ENCODE measurements around the gene CEACAM20. TPM values are rescaled to one million over a fixed set of nuclear protein-coding genes. Genes with fewer than 3 reads are reported as not detected.

CEACAM20 gene
- total RNA-seq, 1 experiment from 2014 or later: not detected

DNA sequence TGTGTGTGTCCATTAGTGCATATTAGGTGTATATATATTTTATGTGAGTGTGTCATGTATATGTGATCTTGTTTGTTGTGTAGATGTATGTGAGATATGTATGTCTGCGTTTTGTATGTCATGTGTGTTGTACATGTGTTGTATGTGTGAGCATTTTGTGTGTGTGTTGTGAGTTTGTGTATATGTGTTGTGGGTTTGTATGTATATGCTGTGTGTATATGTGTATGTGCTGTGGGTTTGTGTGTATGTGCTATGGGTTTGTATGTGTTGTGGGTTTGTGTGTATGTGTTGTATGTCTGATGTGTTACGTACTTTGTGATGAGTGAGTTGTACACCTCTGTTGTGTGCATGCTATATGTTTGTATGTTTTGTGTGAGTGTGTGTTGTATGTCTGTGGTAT is 8.1 kb downstream of the CEACAM20 start:
- H3K4me1 Mint-ChIP-seq (ENCODE audit: insufficient read depth, unreplicated experiment): no peaks in the 10 kb centered on the region
- no TSS peak for BruUV-seq (replicated peaks)
- POLR2A ChIA-PET: no interaction called here
- TF ChIP-seq, protein P1, sequence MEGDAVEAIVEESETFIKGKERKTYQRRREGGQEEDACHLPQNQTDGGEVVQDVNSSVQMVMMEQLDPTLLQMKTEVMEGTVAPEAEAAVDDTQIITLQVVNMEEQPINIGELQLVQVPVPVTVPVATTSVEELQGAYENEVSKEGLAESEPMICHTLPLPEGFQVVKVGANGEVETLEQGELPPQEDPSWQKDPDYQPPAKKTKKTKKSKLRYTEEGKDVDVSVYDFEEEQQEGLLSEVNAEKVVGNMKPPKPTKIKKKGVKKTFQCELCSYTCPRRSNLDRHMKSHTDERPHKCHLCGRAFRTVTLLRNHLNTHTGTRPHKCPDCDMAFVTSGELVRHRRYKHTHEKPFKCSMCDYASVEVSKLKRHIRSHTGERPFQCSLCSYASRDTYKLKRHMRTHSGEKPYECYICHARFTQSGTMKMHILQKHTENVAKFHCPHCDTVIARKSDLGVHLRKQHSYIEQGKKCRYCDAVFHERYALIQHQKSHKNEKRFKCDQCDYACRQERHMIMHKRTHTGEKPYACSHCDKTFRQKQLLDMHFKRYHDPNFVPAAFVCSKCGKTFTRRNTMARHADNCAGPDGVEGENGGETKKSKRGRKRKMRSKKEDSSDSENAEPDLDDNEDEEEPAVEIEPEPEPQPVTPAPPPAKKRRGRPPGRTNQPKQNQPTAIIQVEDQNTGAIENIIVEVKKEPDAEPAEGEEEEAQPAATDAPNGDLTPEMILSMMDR (IDR thresholded peaks at IDR 0.05; ENCODE audit: unreplicated experiment): no peak
- H3K36me3 Mint-ChIP-seq (ENCODE audit: insufficient read depth, unreplicated experiment): no peaks in the 10 kb centered on the region
- CTCF ChIA-PET: no interaction called here
- H3K9me3 Mint-ChIP-seq (ENCODE audit: unreplicated experiment): no peaks in the 10 kb centered on the region
- DNase-seq (ENCODE audit: unreplicated experiment): no peak
- peaks cover 11% of the 10 kb centered on the region for H3K27me3 Mint-ChIP-seq (ENCODE audit: insufficient read depth, unreplicated experiment)
- H3K27ac Mint-ChIP-seq (ENCODE audit: low read depth, unreplicated experiment): no peak overlapping the region
- H3K4me3 Mint-ChIP-seq (ENCODE audit: unreplicated experiment): no peak overlapping the region
- intact Hi-C loops (cut with micrococcal nuclease): no loop called here

- no peak overlapping the region for H3K27ac Mint-ChIP-seq (ENCODE audit: low read depth, unreplicated experiment)
- no TSS peak for BruUV-seq (replicated peaks)
- H3K36me3 Mint-ChIP-seq (ENCODE audit: insufficient read depth, unreplicated experiment): no peaks in the 10 kb centered on the region
- H3K4me1 Mint-ChIP-seq (ENCODE audit: insufficient read depth, unreplicated experiment): no peaks in the 10 kb centered on the region
- ChIA-PET POLR2A (no interaction called here), CTCF (interaction anchor here (0.5 to 1.6 kb wide), 4 partner anchors 12 to 865 kb away, joined by 3 to 5 read pairs (median 4); no protein-coding TSS in a partner anchor)
- H3K27me3 Mint-ChIP-seq (ENCODE audit: insufficient read depth, unreplicated experiment): no peaks in the 10 kb centered on the region
- no peak for DNase-seq (ENCODE audit: unreplicated experiment)
- intact Hi-C loops (cut with micrococcal nuclease): no loop called here
- H3K9me3 Mint-ChIP-seq (ENCODE audit: unreplicated experiment): no peaks in the 10 kb centered on the region
- H3K4me3 Mint-ChIP-seq (ENCODE audit: unreplicated experiment): no peak overlapping the region
- TF ChIP-seq, protein P1 (IDR thresholded peaks at IDR 0.05; ENCODE audit: unreplicated experiment): no peak
Observed at GRCh38 chr19:44517146-44517545, 12.3 kb downstream of the CEACAM20 start.

DNA sequence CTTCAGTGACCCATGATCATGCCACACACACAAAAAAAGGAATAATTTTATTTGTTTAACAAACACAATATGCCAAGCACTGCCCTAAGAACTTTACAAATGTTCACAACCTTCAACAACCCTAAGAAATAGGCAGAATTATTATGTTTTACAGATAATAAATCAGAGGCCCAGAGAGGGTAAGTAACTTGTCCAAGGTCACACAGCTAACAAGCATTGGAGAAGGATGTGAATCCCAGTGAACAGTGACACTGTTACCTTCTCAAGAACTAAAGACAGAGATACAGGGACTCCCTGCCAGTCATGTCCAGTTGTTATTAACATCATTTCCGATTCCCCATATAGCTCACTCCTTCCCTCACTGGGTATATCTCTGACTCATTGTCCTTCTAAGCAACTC is 13.6 kb downstream of the CEACAM20 start:
- Mint-ChIP-seq H3K9me3 (ENCODE audit: unreplicated experiment) (no peaks in the 10 kb centered on the region), H3K27me3 (ENCODE audit: insufficient read depth, unreplicated experiment) (peaks cover 10% of the 10 kb centered on the region), H3K4me1 (ENCODE audit: insufficient read depth, unreplicated experiment) (no peaks in the 10 kb centered on the region), H3K4me3 (ENCODE audit: unreplicated experiment) (no peak overlapping the region), H3K27ac (ENCODE audit: low read depth, unreplicated experiment) (no peak overlapping the region), H3K36me3 (ENCODE audit: insufficient read depth, unreplicated experiment) (no peaks in the 10 kb centered on the region)
- intact Hi-C loops (cut with micrococcal nuclease): no loop called here
- ChIA-PET CTCF (interaction anchor here (0.7 to 1.6 kb wide), 2 partner anchors 11 to 14 kb away, joined by 3 to 5 read pairs; no protein-coding TSS in a partner anchor), POLR2A (no interaction called here)
- TF ChIP-seq, protein P1 (IDR thresholded peaks at IDR 0.05; ENCODE audit: unreplicated experiment): no peak
- no peak for DNase-seq (ENCODE audit: unreplicated experiment)
- BruUV-seq (replicated peaks): no TSS peak

GRCh38 chr19:44515031-44515430 is 14.4 kb downstream of the CEACAM20 start:
- Mint-ChIP-seq H3K4me1 (ENCODE audit: insufficient read depth, unreplicated experiment) (no peaks in the 10 kb centered on the region), H3K36me3 (ENCODE audit: insufficient read depth, unreplicated experiment) (no peaks in the 10 kb centered on the region), H3K9me3 (ENCODE audit: unreplicated experiment) (no peaks in the 10 kb centered on the region), H3K27me3 (ENCODE audit: insufficient read depth, unreplicated experiment) (peaks cover 19% of the 10 kb centered on the region), H3K27ac (ENCODE audit: low read depth, unreplicated experiment) (no peak overlapping the region), H3K4me3 (ENCODE audit: unreplicated experiment) (no peak overlapping the region)
- intact Hi-C loops (cut with micrococcal nuclease): no loop called here
- ChIA-PET CTCF (interaction anchor here (0.6 kb wide), 1 partner anchor 122 kb away, joined by 6 read pairs; no protein-coding TSS in a partner anchor), POLR2A (no interaction called here)
- DNase-seq (ENCODE audit: unreplicated experiment): no peak
- TF ChIP-seq, protein P1 (IDR thresholded peaks at IDR 0.05; ENCODE audit: unreplicated experiment): no peak
- BruUV-seq (replicated peaks): no TSS peak

All from MCF 10A (cell line).